Measurements from ENCODE around the gene CDA.

CDA gene

DNA sequence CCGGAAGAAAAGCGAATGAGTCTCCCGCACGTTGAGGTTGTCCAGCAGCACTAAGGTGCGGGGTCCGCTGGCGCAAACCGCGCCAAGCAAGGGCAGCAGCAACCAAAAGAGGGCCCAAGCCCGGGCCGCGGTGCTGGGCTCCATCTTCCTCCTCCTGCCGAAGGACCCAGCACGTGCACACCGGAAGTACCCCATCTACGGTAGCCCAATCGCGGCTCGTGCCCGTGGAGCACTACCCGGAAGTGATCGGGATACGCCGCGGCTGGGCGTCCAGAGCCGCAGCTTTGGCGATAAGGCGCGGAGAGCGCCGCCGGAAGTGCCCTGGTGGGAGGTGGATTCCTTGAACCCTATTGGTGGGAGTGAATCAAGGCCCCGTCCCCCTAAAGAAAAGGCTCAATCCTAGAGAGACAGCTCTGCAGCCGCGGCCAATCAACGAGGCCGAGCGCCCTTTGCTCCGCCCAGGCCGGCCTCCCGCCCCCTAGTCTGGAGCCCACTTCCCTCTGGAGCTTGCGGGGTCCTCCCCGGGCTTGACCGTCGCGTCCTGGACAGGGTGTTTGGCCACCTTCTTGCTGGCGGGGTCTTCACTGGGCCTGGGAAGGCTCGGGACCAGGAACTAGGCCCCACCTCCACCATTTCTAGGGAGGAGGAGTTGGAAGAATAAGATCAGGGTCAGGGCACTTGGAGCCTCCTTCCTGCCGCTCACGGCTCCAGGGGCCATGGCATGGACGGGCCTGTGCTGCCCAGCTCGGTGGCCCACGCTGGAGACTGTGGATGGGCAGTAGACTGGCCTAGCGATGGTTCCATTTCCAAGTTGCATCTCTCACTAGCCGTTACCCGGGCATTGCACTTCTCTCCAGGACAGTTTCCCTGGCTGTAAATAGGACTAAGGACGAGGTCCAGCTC, 72.6 kb downstream of the CDA start, which contains the start of gene DDOST:
TSS of gene DDOST (minus strand) at position 163 of the 903 bp plus-strand sequence. CDS start at position 144, 19 bp downstream.
- POLR2A ChIA-PET = interaction anchor here (0.9 to 2.0 kb wide), 6 partner anchors 10 to 73 kb away, joined by 3 to 9 read pairs (median 3); partner anchors contain the start of gene CDA
- peak; percentile 82 for DNase-seq (ENCODE audit: low read depth, low spot score)
- CTCF ChIA-PET = interaction anchor here (1.0 to 10.1 kb wide), 11 partner anchors 11 to 139 kb away, joined by 3 to 60 read pairs (median 6); partner anchors contain the start of gene PINK1
- H3K4me3 ChIP-seq (ENCODE audit: low read depth, low read length) = peak within 1 kb of the TSS; percentile 96
- TF ChIP-seq, protein P1, sequence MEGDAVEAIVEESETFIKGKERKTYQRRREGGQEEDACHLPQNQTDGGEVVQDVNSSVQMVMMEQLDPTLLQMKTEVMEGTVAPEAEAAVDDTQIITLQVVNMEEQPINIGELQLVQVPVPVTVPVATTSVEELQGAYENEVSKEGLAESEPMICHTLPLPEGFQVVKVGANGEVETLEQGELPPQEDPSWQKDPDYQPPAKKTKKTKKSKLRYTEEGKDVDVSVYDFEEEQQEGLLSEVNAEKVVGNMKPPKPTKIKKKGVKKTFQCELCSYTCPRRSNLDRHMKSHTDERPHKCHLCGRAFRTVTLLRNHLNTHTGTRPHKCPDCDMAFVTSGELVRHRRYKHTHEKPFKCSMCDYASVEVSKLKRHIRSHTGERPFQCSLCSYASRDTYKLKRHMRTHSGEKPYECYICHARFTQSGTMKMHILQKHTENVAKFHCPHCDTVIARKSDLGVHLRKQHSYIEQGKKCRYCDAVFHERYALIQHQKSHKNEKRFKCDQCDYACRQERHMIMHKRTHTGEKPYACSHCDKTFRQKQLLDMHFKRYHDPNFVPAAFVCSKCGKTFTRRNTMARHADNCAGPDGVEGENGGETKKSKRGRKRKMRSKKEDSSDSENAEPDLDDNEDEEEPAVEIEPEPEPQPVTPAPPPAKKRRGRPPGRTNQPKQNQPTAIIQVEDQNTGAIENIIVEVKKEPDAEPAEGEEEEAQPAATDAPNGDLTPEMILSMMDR (IDR thresholded peaks at IDR 0.05; ENCODE audit: insufficient read depth, low read length, missing control alignments) = peak; percentile 65

DNA sequence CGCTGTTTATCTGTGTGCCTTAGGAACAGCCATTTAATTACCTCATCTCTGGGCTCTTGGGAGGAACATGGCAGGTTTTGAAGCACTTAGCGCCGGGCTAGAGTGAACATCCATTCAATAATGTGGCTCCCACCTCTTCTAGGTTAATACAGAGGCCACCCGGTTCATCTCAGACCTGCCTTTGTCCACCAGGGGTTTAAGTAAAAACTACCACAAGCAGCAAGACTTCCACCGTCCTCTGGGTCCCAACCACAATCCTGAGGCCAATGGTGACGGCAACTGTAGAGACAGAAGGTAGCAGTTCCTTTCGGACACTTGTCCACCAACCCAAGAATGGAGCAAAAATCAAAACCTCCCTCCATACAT, 73.2 kb downstream of the CDA start:
- H3K4me3 ChIP-seq (ENCODE audit: low read depth, low read length) = peak overlapping the region; percentile 78
- ChIA-PET POLR2A (interaction anchor here (0.9 to 2.0 kb wide), 6 partner anchors 10 to 73 kb away, joined by 3 to 9 read pairs (median 3); partner anchors contain the start of gene CDA), CTCF (interaction anchor here (1.0 to 10.1 kb wide), 7 partner anchors 11 to 139 kb away, joined by 3 to 60 read pairs (median 7); partner anchors contain the start of gene PINK1)
- TF ChIP-seq, protein P1 (IDR thresholded peaks at IDR 0.05; ENCODE audit: insufficient read depth, low read length, missing control alignments) = no peak
- no peak for DNase-seq (ENCODE audit: low read depth, low spot score)

DNA sequence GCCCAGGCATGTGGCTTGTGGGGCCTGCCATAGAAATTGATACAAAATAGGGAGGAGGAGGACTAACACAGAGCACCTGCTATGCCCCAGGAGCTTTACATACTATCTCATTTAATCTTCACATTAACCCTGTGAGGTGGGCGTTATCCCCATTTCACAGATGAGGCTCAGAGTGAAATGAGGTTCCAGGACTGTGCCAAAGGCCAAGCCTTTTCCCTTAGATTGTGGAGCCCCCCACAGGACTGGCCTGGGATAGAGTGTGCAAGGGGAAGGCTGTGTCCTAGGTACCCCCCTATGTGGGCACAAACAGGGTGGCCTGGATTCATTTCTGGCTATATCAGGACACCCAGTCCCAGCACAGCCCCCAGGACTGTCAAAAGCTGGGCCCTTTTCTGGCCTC, 74.5 kb downstream of the CDA start:
- H3K4me3 ChIP-seq (ENCODE audit: low read depth, low read length) = no peak overlapping the region
- no peak for DNase-seq (ENCODE audit: low read depth, low spot score)
- ChIA-PET POLR2A (no interaction called here), CTCF (interaction anchor here (0.9 to 10.1 kb wide), 2 partner anchors 29 to 132 kb away, joined by 3 to 60 read pairs; partner anchors contain the start of gene PINK1)
- TF ChIP-seq, protein P1 (IDR thresholded peaks at IDR 0.05; ENCODE audit: insufficient read depth, low read length, missing control alignments) = no peak

DNA sequence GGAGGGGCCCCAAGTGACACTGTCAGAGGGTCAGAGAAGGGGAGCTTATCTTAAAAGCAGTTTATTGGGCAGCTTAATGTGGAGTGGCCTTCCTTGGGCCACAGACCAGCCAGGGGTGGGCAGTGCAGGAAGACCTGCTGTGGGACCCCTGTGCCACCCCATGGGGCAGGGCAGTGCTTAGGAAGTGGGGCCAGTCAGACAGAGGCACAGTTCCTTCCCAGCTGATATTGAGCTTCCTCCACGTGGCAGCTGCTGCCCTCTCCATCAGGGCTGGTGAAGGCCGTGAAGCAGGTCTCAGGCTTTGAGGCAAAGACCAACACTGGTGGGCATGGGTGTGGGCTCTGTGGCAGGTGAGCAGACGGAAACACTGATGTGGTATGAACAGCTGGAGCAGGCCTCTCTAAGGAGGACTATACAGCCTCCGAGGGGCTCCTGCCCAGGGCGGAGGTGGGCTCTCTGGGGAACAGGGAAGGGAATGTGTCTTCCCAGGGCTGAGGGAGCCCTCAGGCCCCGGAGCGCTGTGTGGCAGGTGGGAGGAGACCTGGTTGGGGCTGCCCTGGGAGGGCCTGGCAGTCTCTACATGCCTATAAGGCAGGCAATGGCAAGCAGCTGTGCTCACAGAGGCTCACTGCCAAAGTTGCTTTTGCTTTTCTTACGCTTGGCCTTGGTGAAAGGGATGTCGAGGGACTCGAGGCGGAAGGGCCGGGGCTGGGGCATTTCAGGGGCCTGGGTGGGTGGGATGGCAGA, 75.2 kb downstream of the CDA start:
- H3K4me3 ChIP-seq (ENCODE audit: low read depth, low read length) = no peak overlapping the region
- ChIA-PET CTCF (no interaction called here), POLR2A (no interaction called here)
- TF ChIP-seq, protein P1 (IDR thresholded peaks at IDR 0.05; ENCODE audit: insufficient read depth, low read length, missing control alignments) = no peak
- no peak for DNase-seq (ENCODE audit: low read depth, low spot score)

DNA sequence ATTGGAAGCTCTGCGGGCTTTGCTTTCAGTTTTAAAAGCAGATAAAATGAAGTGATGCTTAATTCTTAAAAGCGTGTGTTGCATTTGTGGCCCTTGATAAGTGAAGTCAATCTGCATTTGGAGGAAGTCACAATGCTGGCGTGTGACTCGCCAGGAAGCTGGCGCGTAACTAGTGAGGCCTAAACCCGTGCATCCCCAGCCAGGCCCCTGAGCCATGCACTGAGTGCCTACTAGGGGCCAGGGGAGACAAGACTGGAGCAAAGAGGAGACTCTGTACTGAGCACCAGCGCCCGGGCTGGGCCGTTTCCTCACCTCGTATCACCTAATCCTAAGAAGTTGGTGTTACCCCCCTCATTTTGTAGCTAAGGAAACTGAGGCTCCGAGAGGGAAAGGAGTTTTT, 76.8 kb downstream of the CDA start:
- POLR2A ChIA-PET = no interaction called here
- CTCF ChIA-PET = interaction anchor here (0.8 to 1.8 kb wide), 4 partner anchors 10 to 143 kb away, joined by 3 to 7 read pairs (median 4); no protein-coding TSS in a partner anchor
- no peak overlapping the region for H3K4me3 ChIP-seq (ENCODE audit: low read depth, low read length)
- TF ChIP-seq, protein P1 (IDR thresholded peaks at IDR 0.05; ENCODE audit: insufficient read depth, low read length, missing control alignments) = no peak
- no peak for DNase-seq (ENCODE audit: low read depth, low spot score)
